Activated CD8-positive, alpha-beta memory T cell treated with anti-CD3 and anti-CD28 coated beads for 24 hours (primary cell): ENCODE data around the gene PNRC1.
"Not testable (repeated sequence)": the region's sequence is repeated elsewhere in the genome, so short reads cannot be mapped to it uniquely, and the experiment has no call there.

ENCODE experiments used
- DNase-seq: peaks from one replicate; pipeline ENCODE4 v3.0.0-alpha.2; 2020

PNRC1 gene

DNA sequence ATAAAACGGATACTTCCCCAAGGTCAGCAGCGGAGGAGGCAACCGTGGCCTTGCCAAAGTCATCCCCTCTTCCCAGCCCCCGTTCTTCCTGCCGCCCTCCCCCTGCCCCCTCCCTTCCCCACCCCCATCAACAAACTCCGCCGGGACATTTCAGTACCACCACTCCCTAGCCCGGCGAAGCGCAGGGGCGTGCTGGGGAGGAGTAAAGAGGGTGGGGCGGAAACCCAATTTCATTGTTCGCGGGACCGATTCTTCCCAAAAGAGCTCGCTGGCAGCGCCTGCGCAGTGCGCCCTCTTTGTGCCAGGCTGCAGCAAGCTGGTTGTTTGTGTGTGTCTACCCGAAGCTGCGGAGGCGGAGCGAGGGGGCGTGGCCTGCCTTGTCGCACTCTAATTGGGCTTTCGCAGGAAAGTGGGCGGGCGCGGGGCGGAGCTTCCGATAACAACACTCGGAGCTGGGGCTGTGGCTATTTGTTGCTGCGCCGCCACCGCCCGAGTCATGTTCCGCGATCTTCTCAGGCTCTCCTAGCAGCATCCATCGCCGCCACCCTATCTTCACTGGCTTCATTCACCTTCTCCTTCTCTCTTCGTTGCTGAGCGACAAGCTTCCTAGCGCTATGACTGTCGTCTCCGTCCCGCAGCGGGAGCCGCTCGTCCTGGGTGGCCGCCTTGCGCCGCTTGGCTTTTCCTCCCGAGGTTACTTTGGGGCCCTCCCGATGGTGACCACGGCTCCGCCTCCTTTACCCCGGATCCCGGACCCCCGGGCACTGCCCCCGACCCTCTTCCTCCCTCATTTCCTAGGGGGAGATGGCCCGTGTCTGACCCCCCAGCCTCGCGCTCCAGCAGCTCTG lies at the start of gene PNRC1:
PNRC1 (plus strand) TSS at position 471 of the 848 bp plus-strand sequence; CDS start at position 615, 144 bp downstream.
- peak; percentile 100 for DNase-seq

DNA sequence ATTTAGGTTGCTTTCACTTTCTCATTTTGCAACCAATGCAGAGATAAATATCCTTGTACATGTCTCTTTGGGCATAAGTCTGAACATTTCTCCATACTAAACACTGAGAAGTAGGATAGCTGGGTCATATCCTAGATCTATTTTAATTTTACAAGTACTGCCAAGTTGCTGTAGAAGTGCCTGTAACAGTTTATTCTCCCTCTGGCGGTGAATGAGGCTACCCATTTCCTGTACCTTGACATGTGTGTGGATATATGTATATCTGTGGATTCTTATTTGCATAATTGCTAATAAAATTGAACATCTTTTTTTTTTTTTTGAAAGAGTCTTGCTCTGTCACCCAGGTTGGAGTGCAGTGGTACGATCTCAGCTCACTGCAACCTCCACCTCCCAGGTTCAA lies 48.0 kb upstream of the PNRC1 start:
- no peak for DNase-seq

DNA sequence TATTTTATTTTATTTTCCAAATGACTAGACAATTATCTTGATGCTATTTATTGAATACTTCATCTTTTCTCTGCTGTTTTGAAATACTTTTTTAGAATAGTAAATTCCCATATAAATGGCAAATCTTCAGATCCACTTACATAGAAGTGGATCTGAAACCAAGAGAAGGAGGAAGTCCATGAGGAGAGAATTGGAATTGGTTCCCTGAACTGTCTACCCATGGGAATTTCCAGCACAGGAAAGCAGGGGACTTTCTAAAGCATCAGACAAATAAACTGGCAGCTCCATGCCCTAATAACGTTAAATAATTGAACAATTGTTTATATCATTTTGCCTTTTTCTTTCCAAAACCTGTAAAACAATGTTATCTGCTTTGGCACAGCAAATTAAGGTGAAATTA lies 47.1 kb upstream of the PNRC1 start:
- DNase-seq, result no peak

DNA sequence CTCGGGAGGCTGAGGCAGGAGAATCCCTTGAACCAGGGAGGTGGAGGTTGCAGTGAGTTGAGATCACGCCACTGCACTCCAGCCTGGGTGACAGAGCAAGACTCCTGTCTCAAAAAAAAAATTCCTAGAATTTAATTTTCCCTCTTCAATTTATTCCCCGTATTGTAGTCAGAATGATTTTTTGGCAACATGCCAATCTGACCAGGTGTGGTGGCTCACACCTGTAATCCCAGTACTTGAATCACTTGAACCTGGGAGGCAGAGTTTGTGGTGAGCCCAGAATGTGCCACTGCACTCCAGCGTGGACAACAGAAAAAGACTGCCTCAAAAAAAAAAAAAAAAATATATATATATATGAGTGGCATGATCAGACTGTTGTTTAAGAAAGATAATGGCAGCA lies 46.4 kb upstream of the PNRC1 start:
- not testable (repeated sequence) for DNase-seq

DNA sequence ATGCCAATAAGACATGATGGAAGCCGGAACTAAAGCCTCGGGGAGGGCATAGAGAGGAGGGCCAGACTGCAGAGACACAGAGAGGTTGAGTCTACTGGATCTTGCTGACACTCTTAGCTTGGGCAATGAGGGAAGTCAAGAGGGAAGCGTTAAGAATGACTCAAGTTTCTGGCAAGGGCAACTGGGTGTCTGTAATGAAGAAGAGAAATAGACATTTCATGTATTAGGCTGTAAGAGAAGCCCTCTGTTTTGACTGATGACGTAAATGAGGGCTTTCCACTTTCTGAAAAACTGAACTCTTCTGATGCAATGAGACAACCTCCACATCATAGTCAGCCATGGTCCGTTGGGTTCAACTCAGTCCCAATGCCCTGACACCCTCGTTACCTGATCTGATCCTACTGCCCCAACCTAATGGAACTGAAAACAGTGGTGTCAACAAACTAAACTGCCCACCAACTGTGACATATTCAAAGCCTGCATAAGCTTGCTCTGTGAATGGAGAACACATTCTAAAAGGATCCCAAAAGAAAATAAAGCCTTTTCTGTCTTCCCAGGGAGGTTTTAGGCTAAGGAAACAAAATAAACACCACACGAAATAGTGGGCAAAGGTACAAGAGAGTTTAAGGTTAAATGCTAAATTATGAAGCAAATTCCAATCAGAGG lies 45.8 kb upstream of the PNRC1 start:
- no peak for DNase-seq

DNA sequence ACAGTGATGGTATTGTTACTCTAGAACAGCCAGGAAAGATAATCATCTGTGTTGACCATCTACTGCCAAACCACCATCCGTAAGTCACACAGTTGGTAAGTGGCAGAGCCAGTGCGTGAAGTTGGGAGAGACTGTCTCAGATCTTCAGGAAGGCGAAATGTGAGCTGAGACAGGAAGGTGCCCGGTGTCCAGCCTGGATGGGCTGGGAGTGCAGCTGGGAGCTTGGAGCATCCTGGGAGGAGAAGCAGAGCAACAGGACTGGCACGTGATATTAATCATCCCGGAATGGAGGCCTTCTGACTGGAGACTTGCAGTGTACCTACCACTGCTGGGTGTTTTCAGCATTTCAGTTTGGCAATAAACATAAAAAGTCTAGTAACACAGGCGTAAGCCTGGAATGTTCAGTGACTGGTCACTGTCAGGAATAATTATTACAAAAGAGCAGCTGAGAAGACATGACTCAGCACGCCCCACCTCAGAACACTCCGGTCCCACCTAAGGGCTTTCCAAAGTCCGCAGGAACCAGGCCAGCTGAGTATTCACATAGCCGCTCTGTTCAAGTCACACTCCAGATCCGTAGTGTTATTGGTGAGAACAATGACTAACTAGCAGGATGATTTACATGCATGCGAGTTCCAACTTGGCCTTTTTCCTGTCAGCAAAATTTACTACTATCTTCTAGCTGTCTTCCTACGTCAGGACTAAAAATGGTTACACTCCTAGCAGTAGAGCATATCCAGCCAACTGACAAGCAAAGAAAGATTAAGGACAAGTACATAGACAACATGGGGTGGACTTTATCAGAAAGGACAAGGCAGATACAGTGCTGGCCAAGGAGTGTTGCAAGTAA lies 45.1 kb upstream of the PNRC1 start:
- DNase-seq, result no peak

DNA sequence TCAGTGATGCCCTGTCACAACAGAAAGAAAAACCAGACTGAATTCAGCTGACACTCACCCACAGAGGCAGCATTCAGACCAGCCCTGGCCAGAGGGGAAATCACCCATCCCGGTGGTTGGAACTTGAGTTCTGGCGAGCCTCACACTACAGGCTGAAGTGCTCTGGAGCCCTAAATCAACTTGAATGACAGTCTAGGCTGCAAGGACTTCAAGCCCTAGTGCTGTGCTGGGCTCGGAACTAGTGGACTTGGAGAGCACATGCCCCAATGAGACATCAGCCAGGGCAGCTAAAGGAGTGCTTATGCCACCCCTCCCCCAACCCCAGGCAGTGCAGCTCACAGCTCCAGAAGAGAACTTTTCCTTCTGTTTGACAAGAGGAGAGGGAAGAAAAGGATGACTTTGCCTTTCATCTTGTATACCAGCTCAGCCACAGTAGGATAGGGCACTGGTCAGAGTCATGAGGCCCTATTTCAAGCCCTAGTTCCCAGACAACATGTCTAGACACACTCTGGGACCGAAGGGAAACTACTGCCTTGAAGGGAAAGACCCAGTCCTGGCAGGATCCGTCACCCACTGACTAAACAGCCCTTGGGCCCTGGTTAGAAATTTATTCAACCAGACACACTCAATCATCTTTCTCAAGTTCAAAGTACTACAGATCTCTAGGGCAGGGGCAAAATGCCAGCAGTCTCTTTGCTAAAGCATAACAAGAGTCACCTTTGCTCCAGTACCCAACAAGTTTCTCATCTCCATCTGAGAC lies 43.2 kb upstream of the PNRC1 start:
- DNase-seq, result no peak

DNA sequence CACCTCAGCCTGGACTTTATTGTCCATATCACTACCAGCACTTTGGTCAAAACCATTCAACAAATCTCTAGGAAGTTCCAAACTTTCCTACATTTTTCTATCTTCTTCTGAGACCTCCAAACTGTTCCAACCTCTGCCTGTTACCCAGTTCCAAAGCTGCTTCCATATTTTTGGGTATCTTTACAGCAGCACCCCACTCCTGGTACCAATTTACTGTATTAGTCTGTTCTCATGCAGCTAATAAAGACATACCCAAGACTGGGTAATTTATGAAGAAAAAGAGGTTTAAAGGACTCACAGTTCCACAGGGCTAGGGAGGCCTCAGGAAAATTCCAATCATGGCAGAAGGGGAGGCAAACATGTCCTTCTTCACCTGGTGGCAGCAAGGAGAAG lies 42.7 kb upstream of the PNRC1 start:
- DNase-seq, result not testable (repeated sequence)

DNA sequence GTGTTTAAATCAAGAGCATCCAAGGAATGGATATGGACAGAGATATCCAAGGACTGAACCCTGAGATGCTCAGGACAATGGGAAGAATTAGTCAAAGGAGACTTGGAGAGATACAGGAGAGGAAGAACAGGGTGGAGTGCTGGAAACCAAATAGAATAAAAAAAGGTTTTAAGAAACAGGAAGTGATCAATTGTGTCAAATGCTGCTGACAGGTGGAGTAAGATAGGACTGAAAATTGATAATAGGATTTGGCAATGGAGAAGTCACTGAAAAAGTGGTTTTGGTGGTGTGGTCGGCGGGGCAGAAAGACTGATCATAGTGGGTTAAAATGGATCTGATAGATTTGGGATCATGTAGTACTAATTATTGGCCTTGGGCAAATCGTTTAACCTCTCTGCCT lies 37.9 kb upstream of the PNRC1 start:
- no peak for DNase-seq

DNA sequence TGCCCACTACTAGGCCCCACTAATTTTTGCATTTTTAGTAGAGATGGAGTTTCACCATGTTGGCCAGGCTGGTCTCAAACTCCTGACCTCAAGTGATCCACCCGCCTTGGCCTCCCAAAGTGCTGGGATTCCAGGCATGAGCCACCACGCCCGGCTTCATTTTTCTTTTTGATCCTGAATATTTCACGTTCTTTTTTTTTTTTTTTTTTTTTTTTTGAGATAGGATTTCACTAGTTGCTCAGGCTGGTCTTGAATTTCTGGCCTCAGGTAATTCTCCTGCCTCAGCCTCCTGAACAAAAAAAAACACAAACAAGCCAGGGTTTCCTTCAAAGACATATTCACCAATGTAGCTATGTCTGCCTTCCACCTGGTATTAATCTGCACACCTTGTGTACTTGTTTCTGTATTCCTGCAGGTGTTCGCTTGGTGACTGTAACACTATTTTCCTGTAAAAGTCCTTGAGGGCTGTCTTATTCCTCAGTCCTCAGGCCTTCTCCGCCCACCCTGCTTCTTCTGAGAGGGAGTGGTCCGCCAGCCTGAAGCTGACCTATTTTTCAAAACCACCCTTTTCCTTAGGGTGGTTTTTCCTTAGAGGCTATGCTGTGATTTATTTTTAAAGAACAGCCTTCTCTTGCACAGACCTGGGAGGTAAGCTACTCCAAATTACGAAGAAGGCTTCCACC lies 36.1 kb upstream of the PNRC1 start:
- DNase-seq, result no peak

DNA sequence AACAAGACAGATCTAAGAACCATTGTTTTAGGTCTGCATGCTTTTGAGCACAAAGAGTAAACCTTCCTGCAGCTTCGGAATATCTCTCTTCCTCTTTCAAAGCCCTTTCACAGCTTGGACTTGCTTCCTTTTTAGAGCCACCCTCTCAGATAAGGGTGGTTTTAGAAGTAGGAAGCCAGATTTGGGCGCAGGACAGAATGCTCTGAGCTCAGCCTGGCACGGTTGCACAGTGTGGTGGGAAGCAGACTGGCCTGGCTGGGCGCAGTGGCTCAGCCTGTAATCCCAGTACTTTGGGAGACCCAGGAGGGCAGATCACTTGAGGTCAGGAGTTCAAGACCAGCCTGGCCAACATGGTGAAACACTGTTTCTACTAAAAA lies 35.6 kb upstream of the PNRC1 start:
- no peak for DNase-seq

DNA sequence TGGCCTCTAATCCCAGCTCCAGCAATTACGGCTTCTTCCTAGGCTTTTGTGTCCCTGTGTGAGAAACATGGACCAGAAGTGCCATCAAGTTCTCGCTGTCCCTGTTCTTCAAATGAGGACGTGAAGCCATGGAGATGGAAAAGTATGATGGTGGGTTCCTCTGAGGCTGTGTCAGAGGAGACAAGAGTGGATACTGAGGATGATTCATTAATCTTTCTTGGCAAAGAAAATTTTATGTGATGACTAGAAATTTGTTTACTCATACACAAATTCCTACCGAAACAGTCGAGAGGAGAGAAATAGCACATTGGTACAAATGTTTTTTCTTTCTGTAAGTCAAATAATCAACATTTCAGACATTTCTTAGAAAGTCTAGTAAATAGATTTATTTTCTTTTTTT lies 35.0 kb upstream of the PNRC1 start:
- no peak for DNase-seq

DNA sequence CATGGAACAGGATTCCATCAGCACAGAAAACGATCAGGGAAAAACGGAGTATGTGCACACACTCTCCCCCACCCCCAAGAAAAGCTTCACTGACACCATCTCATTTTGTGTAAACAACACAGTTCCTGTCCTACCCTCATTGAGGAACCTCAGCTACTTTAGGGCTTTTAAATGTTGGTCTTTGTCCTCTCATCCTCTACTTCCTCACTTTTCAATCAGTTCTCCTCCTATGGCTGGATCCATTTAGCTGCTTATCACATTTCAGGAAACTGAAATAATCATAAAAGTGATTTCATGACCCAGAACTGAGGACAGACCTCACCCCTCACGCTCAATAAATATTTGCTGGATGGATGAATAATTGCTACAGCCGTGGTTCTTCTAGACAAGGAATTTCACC lies 33.1 kb upstream of the PNRC1 start:
- DNase-seq, result no peak

DNA sequence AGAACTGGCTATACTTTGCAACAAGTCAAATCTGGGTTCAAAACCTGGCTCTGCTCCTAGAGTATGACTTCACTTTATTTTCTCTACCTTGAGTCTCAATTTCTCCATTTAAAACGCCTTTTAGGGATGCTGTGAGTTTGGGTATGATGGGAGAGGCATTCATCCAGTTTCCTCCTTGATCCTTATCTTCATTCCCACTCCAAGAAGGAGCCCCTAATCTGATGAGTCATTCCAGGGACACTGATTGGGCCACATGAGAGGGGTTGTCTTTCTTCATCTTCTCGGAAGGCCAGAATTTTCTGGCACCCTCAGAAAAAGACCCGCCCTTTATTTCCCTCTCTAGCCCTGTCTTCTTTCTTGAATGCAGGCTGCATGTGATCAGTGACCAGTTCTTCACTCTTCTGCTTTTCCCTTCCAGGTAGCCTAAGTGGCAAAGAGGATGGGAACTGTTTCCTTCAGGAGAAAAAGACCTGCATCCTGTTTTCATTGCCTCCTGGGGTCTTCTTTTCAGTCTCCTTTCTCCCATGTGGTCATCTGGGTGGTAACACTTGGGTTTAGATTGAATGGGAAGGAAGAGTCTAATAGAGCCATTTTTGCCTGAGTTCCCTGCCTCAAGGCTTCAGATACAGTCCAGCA lies 32.1 kb upstream of the PNRC1 start:
- no peak for DNase-seq

DNA sequence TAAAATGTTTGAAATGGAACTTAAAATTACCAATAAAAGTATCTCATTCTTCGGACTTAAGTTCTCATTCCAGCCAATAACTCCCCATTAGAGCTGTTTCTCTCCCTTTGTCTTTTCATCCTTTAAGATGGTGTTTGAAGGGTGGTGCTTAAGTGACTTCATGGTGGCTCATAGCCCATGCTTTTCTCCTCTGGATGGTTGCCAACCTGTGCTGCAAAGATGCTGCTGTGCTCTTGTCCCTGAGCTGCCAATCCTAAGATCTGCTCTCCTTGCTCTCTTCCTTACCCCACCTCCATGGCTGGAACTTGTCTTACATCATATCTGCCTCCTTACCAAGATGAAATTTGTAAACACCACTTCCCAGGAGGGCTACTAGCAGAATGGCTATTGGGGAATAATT lies 31.6 kb upstream of the PNRC1 start:
- no peak for DNase-seq

DNA sequence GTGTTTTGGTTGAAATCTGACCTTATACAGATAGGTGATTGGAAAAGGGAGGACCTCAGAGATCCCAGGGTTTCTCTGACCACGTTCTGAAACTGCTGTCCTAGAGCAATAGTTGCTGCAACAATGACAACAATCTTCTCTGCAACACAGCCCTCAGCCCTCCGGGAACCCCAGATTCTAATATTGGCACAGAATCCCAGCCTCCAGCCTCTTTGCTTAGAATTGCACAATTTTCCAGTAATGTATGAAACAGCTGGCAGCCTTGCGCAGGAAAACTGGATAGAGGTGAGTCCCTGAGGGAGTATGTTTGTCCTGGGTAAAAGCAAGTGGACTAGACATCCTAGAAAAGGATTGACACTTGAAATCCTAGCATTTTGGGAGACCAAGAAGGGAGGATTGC lies 30.4 kb upstream of the PNRC1 start:
- no peak for DNase-seq

DNA sequence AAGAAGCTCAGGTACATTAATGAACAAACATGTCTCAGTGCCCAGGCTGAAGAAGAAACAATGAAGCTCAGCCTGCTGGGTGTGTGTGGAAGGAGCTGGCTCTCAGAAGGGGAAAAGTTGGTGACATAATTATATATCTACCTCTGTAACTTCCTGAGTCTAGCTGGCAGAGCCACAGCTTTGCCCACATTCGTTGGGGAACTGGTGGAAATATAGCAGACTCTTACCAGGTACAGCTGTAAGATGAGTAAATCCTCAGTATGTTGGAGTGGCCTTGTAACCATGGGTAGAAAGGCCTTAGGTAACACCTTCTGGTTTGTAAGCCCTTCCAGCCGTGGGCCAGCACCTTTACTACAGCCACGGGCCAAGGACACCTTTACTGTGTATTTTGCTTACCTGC lies 29.9 kb upstream of the PNRC1 start:
- no peak for DNase-seq

DNA sequence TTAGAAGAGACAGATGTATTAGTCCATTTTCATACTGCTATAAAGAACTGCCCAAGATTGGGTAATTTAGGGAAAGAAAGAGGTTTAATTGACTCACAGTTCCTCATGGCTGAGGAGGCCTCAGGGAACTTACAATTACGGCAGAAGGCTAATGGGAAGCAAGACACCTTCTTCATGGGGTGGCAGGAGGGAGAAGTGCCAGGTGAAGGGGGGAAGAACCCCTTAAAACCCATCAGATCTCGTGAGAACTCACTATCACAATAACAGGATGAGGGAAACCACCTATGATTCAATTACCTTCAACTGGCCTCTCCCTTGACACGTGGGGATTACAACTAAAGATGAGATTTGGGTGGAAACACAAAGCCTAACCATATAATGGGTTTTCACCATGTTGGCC lies 28.9 kb upstream of the PNRC1 start:
- no peak for DNase-seq

DNA sequence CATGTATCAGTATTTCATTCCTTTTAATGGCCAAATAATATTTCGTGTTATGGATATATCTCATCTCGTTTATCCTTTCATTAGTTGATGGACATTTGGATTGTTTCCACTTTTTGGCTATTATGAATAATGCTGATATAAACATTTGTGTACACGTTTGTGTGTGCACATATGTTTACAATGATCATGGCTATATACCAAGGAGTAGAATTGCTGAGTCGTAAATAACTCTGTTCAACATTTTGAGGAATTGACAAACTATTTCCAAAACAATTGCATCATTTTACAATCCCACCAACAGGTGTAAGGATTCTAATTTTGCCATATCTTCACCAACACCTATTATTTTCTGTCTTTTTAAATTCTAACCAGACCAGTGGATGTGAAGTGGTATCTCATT lies 26.3 kb upstream of the PNRC1 start:
- no peak for DNase-seq

DNA sequence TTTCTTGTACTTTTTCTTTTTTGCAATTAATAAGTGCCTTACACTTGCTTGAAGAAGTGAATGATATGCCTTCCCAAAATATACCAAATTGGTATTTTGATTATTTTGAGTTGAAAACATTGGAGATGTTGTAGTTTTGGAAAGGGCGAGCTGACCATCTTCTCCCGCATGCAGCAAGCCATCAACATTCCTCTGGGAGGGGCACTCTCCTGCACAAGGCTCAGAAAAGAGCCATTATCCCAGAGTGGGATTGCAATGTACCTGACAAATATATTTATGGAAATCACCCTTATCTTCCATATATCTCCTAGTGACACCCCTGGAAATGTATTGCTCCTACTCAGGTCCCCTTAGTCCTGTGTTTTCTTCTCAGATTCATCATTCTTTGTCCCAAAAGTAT lies 22.8 kb upstream of the PNRC1 start:
- no peak for DNase-seq

DNA sequence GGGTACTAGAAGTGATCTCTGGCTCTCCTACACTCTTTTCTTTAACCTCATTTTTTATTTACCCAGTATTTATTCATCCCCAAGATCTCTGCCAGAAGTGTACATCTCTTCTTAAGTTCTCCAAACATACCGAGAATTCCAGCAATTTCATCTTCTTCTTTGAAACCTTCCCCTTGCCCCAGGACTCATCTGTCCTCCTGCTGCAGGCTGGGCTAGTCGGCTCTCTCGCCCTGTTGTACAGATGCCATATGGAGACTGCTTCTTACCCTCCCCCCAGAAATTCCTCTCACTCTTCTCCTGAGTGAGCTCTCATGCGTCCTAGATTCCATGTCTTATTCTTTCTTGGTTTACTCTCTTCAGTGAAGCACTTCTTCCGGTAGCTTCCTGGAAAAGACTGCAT lies 21.9 kb upstream of the PNRC1 start:
- no peak for DNase-seq

DNA sequence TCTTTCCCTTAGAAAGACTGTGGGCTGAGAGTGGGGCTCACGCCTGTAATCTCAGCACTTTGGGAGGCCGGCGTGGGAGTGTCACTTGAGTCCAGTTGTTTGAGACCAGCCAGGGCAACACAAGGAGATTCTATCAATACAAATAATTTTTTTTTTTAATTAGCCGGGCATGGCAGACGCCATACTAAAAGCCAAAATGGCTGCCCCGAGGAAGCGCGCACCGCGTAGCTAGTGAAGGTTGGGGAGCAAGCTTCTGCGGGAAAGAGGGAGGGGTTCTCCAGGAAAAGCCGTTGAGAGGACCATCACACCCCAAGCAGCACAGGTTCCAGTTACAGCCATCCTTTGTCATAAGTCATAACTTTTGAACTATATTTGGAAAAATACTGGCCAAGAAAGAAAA lies 21.3 kb upstream of the PNRC1 start:
- DNase-seq, result no peak
